Suprapubic skin (tissue), 3 donors: ENCODE data around the gene CAMTA1.

Source experiments
- POLR2A ChIP-seq, 2 donors: fragments of 450-650 bp; IDR thresholded peaks; one replicate each; pipeline ENCODE4 v1.6.1; 2017; ENCODE audit warnings: antibody characterized with exemption in 2 of 2, mild to moderate bottlenecking in 2 of 2, moderate library complexity in 2 of 2
- TF ChIP-seq, protein P1 (sequence below), 2 donors: fragments of 200-600 bp in 1 of 2; fragments of 450-650 bp in 1 of 2; sonication (generic) in 1 of 2; IDR thresholded peaks; one replicate each; pipeline ENCODE4 v1.5.1; 2016 to 2019; ENCODE audit warnings: antibody characterized with exemption in 2 of 2, mild to moderate bottlenecking in 1 of 2, moderate library complexity in 1 of 2

- TF ChIP-seq, protein P1, sequence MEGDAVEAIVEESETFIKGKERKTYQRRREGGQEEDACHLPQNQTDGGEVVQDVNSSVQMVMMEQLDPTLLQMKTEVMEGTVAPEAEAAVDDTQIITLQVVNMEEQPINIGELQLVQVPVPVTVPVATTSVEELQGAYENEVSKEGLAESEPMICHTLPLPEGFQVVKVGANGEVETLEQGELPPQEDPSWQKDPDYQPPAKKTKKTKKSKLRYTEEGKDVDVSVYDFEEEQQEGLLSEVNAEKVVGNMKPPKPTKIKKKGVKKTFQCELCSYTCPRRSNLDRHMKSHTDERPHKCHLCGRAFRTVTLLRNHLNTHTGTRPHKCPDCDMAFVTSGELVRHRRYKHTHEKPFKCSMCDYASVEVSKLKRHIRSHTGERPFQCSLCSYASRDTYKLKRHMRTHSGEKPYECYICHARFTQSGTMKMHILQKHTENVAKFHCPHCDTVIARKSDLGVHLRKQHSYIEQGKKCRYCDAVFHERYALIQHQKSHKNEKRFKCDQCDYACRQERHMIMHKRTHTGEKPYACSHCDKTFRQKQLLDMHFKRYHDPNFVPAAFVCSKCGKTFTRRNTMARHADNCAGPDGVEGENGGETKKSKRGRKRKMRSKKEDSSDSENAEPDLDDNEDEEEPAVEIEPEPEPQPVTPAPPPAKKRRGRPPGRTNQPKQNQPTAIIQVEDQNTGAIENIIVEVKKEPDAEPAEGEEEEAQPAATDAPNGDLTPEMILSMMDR (IDR thresholded peaks at IDR 0.05): no peak
- no peak for TF ChIP-seq POLR2A (IDR thresholded peaks at IDR 0.05)
These were observed 103.0 kb downstream of the CAMTA1 start for GRCh38 chr1:6888268-6888667.
